ENCODE results near the gene DIO1.

GRCh38 chr1:53944469-53945182 is 50.6 kb downstream of the DIO1 start:
- TF ChIP-seq CTCF (conservative IDR thresholded peaks at IDR 0.05; ENCODE audit: low read depth, low read length) (no peak), EZH2 (IDR thresholded peaks at IDR 0.05; ENCODE audit: borderline replicate concordance, low read depth, low read length, poor library complexity, severe bottlenecking) (no peak)

All from A673 (cell line).